Left kidney (tissue), 2 donors: ENCODE measurements around the gene SLC16A2. TPM values are rescaled to one million over a fixed set of nuclear protein-coding genes. Genes with fewer than 3 reads are reported as not detected.

Source experiments
- DNase-seq: peaks from one replicate; pipeline ENCODE4 v3.0.0-alpha.2; 2013
- polyA plus RNA-seq: library from polyadenylated mRNA; unstranded; fragments of 120-200 nt; gene quantifications from one replicate; pipeline ENCODE4 v1.2.1, GENCODE V29; 2013; ENCODE audit not compliant: insufficient read length

SLC16A2 gene
- polyA plus RNA-seq, 1 donor: 30.5 TPM

GRCh38 chrX:74536152-74536831 lies 115.0 kb downstream of the SLC16A2 start:
- DNase-seq: peak; percentile 78

- peak; percentile 55 for DNase-seq
Observed at GRCh38 chrX:74536832-74537371, 115.6 kb downstream of the SLC16A2 start.

- DNase-seq: no peak
Observed at GRCh38 chrX:74540635-74541249, 119.4 kb downstream of the SLC16A2 start.

GRCh38 chrX:74545880-74546523 lies 124.7 kb downstream of the SLC16A2 start:
- no peak for DNase-seq

GRCh38 chrX:74546984-74547383 lies 125.7 kb downstream of the SLC16A2 start:
- no peak for DNase-seq

GRCh38 chrX:74550295-74550802 lies 129.1 kb downstream of the SLC16A2 start:
- DNase-seq: peak; percentile 70

- no peak for DNase-seq
Observed at GRCh38 chrX:74551934-74552333, 130.6 kb downstream of the SLC16A2 start.

GRCh38 chrX:74557378-74557777 lies 136.1 kb downstream of the SLC16A2 start:
- no peak for DNase-seq

GRCh38 chrX:74578137-74578536 lies 156.8 kb downstream of the SLC16A2 start:
- no peak for DNase-seq

- no peak for DNase-seq
Observed at GRCh38 chrX:74579597-74580198, 158.4 kb downstream of the SLC16A2 start.

Other genes with a start within 250 kb of the SLC16A2 start
- gene ZCCHC13, start 117.3 kb upstream of the SLC16A2 start, polyA plus RNA-seq: not detected
- 38.1 TPM for gene RLIM, start 193.1 kb downstream of the SLC16A2 start, polyA plus RNA-seq